Measurements from ENCODE around the gene HSPD1. TPM values are rescaled to one million over a fixed set of nuclear protein-coding genes. Genes with fewer than 3 reads are reported as not detected.
A peak's percentile ranks its signal among the peaks of the same experiment; 100 is the strongest.

HSPD1 gene
- total and polyA plus RNA-seq, 2 of the 13 experiments (the other 11 are each of a cell fraction or from before 2014, with no cell fraction given), result 685 to 2,610 TPM

DNA sequence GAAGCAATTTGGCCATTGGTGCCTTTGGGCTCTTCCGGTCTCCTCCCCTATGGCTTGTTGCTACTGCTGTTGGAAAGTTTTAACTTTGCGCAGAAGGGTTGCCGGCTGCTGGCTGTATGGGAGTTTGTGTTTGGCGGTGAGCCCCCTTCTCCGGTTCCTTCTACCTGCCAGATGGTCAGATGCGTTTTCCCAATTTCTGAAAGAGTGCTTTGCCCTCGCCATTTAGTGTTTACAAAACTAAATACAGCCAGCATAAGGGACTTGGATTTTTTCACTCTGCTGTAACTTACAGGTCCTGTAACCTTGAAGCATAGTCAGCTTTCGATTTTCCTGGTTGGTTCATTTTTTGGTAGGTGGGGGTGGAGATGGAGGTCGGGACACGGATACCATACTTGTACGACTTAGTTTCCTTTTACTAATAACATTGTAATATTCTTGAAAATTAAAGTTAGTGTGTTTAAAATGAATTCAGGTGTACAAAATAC is 45.7 kb downstream of the HSPD1 start (continued):
- TF ChIP-seq, protein P1, sequence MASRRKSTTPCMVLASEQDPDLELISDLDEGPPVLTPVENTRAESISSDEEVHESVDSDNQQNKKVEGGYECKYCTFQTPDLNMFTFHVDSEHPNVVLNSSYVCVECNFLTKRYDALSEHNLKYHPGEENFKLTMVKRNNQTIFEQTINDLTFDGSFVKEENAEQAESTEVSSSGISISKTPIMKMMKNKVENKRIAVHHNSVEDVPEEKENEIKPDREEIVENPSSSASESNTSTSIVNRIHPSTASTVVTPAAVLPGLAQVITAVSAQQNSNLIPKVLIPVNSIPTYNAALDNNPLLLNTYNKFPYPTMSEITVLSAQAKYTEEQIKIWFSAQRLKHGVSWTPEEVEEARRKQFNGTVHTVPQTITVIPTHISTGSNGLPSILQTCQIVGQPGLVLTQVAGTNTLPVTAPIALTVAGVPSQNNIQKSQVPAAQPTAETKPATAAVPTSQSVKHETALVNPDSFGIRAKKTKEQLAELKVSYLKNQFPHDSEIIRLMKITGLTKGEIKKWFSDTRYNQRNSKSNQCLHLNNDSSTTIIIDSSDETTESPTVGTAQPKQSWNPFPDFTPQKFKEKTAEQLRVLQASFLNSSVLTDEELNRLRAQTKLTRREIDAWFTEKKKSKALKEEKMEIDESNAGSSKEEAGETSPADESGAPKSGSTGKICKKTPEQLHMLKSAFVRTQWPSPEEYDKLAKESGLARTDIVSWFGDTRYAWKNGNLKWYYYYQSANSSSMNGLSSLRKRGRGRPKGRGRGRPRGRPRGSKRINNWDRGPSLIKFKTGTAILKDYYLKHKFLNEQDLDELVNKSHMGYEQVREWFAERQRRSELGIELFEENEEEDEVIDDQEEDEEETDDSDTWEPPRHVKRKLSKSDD (CRISPR knock-in tag; IDR thresholded peaks at IDR 0.05; ENCODE audit: low read depth), result no peak
- TF ChIP-seq ZNF264 (CRISPR knock-in tag; IDR thresholded peaks at IDR 0.05) (no peak), ZNF12 (CRISPR knock-in tag; IDR thresholded peaks at IDR 0.05) (no peak), ZNF326 (CRISPR knock-in tag; IDR thresholded peaks at IDR 0.05; ENCODE audit: borderline replicate concordance) (no peak), ZNF816 (CRISPR knock-in tag; IDR thresholded peaks at IDR 0.05; ENCODE audit: borderline replicate concordance) (no peak; the same call in none of the 2 replicates), NR1H2 (CRISPR knock-in tag; IDR thresholded peaks at IDR 0.05; ENCODE audit: borderline replicate concordance, low read depth) (no peak), ZFAT (CRISPR knock-in tag; conservative IDR thresholded peaks at IDR 0.05) (no peak), FOXO1 (CRISPR knock-in tag; IDR thresholded peaks at IDR 0.05) (no peak), HOXD1 (CRISPR knock-in tag; IDR thresholded peaks at IDR 0.05) (peak; percentile 10; the same call in 1 of the 2 replicates), ZNF841 (CRISPR knock-in tag; IDR thresholded peaks at IDR 0.05; ENCODE audit: borderline replicate concordance) (no peak), ZNF670 (CRISPR knock-in tag; IDR thresholded peaks at IDR 0.05; ENCODE audit: borderline replicate concordance) (no peak), KMT2B (CRISPR knock-in tag; IDR thresholded peaks at IDR 0.05) (peak; percentile 79; the same call in 1 of the 2 replicates), IRX3 (CRISPR knock-in tag; IDR thresholded peaks at IDR 0.05; ENCODE audit: borderline replicate concordance, low read depth) (no peak; the same call in 1 of the 2 replicates), ZSCAN31 (CRISPR knock-in tag; IDR thresholded peaks at IDR 0.05; ENCODE audit: low read depth) (peak; percentile 79; the same call in 1 of the 2 replicates), GABPA (IDR thresholded peaks at IDR 0.05; ENCODE audit: low read depth, low read length) (no peak), GABPA (CRISPR knock-in tag; IDR thresholded peaks at IDR 0.05; ENCODE audit: low read depth) (peak; percentile 81; the same call in 1 of the 2 replicates), FOSL2 (CRISPR knock-in tag; IDR thresholded peaks at IDR 0.05) (no peak), NFYB (CRISPR knock-in tag; IDR thresholded peaks at IDR 0.05) (no peak), ARNTL (CRISPR knock-in tag; IDR thresholded peaks at IDR 0.05) (no peak; the same call in 1 of the 2 replicates), ZSCAN22 (CRISPR knock-in tag; IDR thresholded peaks at IDR 0.05) (no peak), ZNF143 (CRISPR knock-in tag; IDR thresholded peaks at IDR 0.05) (no peak), ZFYVE20 (CRISPR knock-in tag; IDR thresholded peaks at IDR 0.05; ENCODE audit: borderline replicate concordance, low read depth) (no peak), TEAD2 (CRISPR knock-in tag; IDR thresholded peaks at IDR 0.05) (no peak)
- TF ChIP-seq, protein P2, sequence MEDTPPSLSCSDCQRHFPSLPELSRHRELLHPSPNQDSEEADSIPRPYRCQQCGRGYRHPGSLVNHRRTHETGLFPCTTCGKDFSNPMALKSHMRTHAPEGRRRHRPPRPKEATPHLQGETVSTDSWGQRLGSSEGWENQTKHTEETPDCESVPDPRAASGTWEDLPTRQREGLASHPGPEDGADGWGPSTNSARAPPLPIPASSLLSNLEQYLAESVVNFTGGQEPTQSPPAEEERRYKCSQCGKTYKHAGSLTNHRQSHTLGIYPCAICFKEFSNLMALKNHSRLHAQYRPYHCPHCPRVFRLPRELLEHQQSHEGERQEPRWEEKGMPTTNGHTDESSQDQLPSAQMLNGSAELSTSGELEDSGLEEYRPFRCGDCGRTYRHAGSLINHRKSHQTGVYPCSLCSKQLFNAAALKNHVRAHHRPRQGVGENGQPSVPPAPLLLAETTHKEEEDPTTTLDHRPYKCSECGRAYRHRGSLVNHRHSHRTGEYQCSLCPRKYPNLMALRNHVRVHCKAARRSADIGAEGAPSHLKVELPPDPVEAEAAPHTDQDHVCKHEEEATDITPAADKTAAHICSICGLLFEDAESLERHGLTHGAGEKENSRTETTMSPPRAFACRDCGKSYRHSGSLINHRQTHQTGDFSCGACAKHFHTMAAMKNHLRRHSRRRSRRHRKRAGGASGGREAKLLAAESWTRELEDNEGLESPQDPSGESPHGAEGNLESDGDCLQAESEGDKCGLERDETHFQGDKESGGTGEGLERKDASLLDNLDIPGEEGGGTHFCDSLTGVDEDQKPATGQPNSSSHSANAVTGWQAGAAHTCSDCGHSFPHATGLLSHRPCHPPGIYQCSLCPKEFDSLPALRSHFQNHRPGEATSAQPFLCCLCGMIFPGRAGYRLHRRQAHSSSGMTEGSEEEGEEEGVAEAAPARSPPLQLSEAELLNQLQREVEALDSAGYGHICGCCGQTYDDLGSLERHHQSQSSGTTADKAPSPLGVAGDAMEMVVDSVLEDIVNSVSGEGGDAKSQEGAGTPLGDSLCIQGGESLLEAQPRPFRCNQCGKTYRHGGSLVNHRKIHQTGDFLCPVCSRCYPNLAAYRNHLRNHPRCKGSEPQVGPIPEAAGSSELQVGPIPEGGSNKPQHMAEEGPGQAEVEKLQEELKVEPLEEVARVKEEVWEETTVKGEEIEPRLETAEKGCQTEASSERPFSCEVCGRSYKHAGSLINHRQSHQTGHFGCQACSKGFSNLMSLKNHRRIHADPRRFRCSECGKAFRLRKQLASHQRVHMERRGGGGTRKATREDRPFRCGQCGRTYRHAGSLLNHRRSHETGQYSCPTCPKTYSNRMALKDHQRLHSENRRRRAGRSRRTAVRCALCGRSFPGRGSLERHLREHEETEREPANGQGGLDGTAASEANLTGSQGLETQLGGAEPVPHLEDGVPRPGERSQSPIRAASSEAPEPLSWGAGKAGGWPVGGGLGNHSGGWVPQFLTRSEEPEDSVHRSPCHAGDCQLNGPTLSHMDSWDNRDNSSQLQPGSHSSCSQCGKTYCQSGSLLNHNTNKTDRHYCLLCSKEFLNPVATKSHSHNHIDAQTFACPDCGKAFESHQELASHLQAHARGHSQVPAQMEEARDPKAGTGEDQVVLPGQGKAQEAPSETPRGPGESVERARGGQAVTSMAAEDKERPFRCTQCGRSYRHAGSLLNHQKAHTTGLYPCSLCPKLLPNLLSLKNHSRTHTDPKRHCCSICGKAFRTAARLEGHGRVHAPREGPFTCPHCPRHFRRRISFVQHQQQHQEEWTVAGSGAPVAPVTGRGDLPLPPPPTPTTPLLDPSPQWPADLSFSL (CRISPR knock-in tag; IDR thresholded peaks at IDR 0.05), result no peak
